ENCODE measurements around the gene FBXL7. TPM values are rescaled to one million over a fixed set of nuclear protein-coding genes. Genes with fewer than 3 reads are reported as not detected.

FBXL7 gene
- polyA plus RNA-seq, 1 donor (not counting 4 experiments of a cell fraction or from before 2014, with no cell fraction given): 0.22 TPM

- Histone ChIP-seq H4K20me1 (ENCODE audit: control insufficient read depth, extremely low read depth, insufficient read depth, low read length) (no peaks in the 10 kb centered on the region), H3K4me3 (ENCODE audit: control insufficient read depth in 2 of 3, extremely low read depth in 1 of 3, insufficient read depth in 2 of 3, low read depth in 1 of 3, low read length in 3 of 3) (no peak overlapping the region), H3K79me2 (ENCODE audit: control insufficient read depth, insufficient read depth, low read length) (no peaks in the 10 kb centered on the region), H3K9me3 (ENCODE audit: control insufficient read depth, low read depth, low read length) (no peaks in the 10 kb centered on the region), H3K4me2 (ENCODE audit: control insufficient read depth, extremely low read depth, insufficient read depth, low read depth, low read length) (no peak overlapping the region), H3K9me1 (ENCODE audit: control insufficient read depth, extremely low read depth, insufficient read depth, low read length) (no peaks in the 10 kb centered on the region), H3K36me3 (ENCODE audit: control insufficient read depth in 2 of 2, extremely low read depth in 1 of 2, insufficient read depth in 2 of 2, low read length in 2 of 2) (no peaks in the 10 kb centered on the region), H3K27ac (ENCODE audit: control insufficient read depth, insufficient read depth, low read length) (no peak overlapping the region), H3K27me3 (ENCODE audit: control insufficient read depth, extremely low read depth, insufficient read depth, low read length) (no peaks in the 10 kb centered on the region), H3K9ac (ENCODE audit: control insufficient read depth, extremely low read depth, insufficient read depth, low read length) (no peak overlapping the region), H3K4me1 (ENCODE audit: control insufficient read depth, extremely low read depth, insufficient read depth, low read length) (no peaks in the 10 kb centered on the region), H2AFZ (ENCODE audit: control insufficient read depth, low read length) (no peak overlapping the region)
- DNase-seq (ENCODE audit: low read depth, low spot score) (no peak), FAIRE-seq (no peak)
- TF ChIP-seq CTCF (optimal IDR thresholded peaks at IDR 0.05 in 1 of 3, IDR thresholded peaks at IDR 0.05 in 1 of 3, conservative IDR thresholded peaks at IDR 0.05 in 1 of 3; ENCODE audit: extremely low read depth in 1 of 3, insufficient read depth in 2 of 3, low read length in 3 of 3) (no peak), EZH2 (IDR thresholded peaks at IDR 0.05; ENCODE audit: low read length) (no peak)
- dilution Hi-C loops (cut with MboI; ENCODE audit: extremely low pct_ligation_motif_present, low sequenced_read_pairs): no loop called here
Measured at GRCh38 chr5:15791274-15791673, 291.3 kb downstream of the FBXL7 start.

GRCh38 chr5:15791859-15792258 lies 291.9 kb downstream of the FBXL7 start:
- no peak for DNase-seq (ENCODE audit: low read depth, low spot score)
- dilution Hi-C loops (cut with MboI; ENCODE audit: extremely low pct_ligation_motif_present, low sequenced_read_pairs): no loop called here
- H3K9me1 ChIP-seq (ENCODE audit: control insufficient read depth, extremely low read depth, insufficient read depth, low read length): no peaks in the 10 kb centered on the region
- TF ChIP-seq EZH2 (IDR thresholded peaks at IDR 0.05; ENCODE audit: low read length): no peak
- no peaks in the 10 kb centered on the region for H3K4me1 ChIP-seq (ENCODE audit: control insufficient read depth, extremely low read depth, insufficient read depth, low read length)
- no peak overlapping the region for H3K4me3 ChIP-seq (ENCODE audit: control insufficient read depth in 2 of 3, extremely low read depth in 1 of 3, insufficient read depth in 2 of 3, low read depth in 1 of 3, low read length in 3 of 3)
- no peak overlapping the region for H2AFZ ChIP-seq (ENCODE audit: control insufficient read depth, low read length)
- H3K27ac ChIP-seq (ENCODE audit: control insufficient read depth, insufficient read depth, low read length): no peak overlapping the region
- no peaks in the 10 kb centered on the region for H3K9me3 ChIP-seq (ENCODE audit: control insufficient read depth, low read depth, low read length)
- no peaks in the 10 kb centered on the region for H3K27me3 ChIP-seq (ENCODE audit: control insufficient read depth, extremely low read depth, insufficient read depth, low read length)
- FAIRE-seq: no peak
- H4K20me1 ChIP-seq (ENCODE audit: control insufficient read depth, extremely low read depth, insufficient read depth, low read length): no peaks in the 10 kb centered on the region
- no peaks in the 10 kb centered on the region for H3K36me3 ChIP-seq (ENCODE audit: control insufficient read depth in 2 of 2, extremely low read depth in 1 of 2, insufficient read depth in 2 of 2, low read length in 2 of 2)
- H3K4me2 ChIP-seq (ENCODE audit: control insufficient read depth, extremely low read depth, insufficient read depth, low read depth, low read length): no peak overlapping the region
- H3K9ac ChIP-seq (ENCODE audit: control insufficient read depth, extremely low read depth, insufficient read depth, low read length): no peak overlapping the region
- H3K79me2 ChIP-seq (ENCODE audit: control insufficient read depth, insufficient read depth, low read length): no peaks in the 10 kb centered on the region
